IMR-90 (cell line): ENCODE measurements around the gene EMSY. TPM values are rescaled to one million over a fixed set of nuclear protein-coding genes. Genes with fewer than 3 reads are reported as not detected.

Experiments used
- ATAC-seq: fragments of 200-7000 bp; cut with Tn5 transposase; 2 replicates; pipeline ENCODE4 v1.9.1; 2020; ENCODE audit warnings: low read depth, mild to moderate bottlenecking, moderate library complexity
- BruUV-seq: library from RNA; stranded (reverse); fragments of 400-500 nt; replicated peaks from 2 replicates; lab custom pipeline; 2021; lab: Mats Ljungman, UMichigan
- CTCF ChIA-PET: fragments of 300-600 bp; formaldehyde crosslinking; extraction: SDS; loops from one replicate; lab custom pipeline; 2021; ENCODE audit warnings: antibody characterized with exemption; lab: Yijun Ruan, JAX
- POLR2A ChIA-PET: fragments of 300-600 bp; sonication (Branson Sonifier 250); formaldehyde crosslinking; loops from one replicate; lab custom pipeline; 2022; ENCODE audit warnings: antibody characterized with exemption; ENCODE audit not compliant: unreplicated experiment; lab: Charles Lee
- DNase-seq: peaks from one replicate; pipeline ENCODE4 v3.0.0; 2013
- H2AFZ ChIP-seq: replicated peaks from 2 replicates; pipeline ENCODE3; 2013; ENCODE audit warnings: low read length, mild to moderate bottlenecking; ENCODE audit not compliant: poor library complexity
- H2AK5ac ChIP-seq: 2 replicates; pipeline ENCODE4 v1.6.1; 2013; ENCODE audit warnings: low read depth, low read length, inconsistent platforms
- H2AK9ac ChIP-seq: replicated peaks from 2 replicates; pipeline ENCODE3; 2013; ENCODE audit warnings: mild to moderate bottlenecking, low read depth, low read length, moderate library complexity; ENCODE audit not compliant: poor library complexity
- H2BK120ac ChIP-seq: 2 replicates; pipeline ENCODE4 v1.6.1; 2013; ENCODE audit warnings: low read depth, low read length, inconsistent platforms
- H2BK15ac ChIP-seq: 3 replicates; pipeline ENCODE4 v1.6.1; 2013; ENCODE audit warnings: low read depth, low read length, inconsistent platforms
- H2BK20ac ChIP-seq: 2 replicates; pipeline ENCODE4 v1.6.1; 2013; ENCODE audit warnings: low read depth, mild to moderate bottlenecking, inconsistent platforms, low read length, moderate library complexity
- H2BK5ac ChIP-seq: 2 replicates; pipeline ENCODE4 v1.6.1; 2013; ENCODE audit warnings: mild to moderate bottlenecking, low read depth, low read length, inconsistent platforms; ENCODE audit not compliant: poor library complexity, severe bottlenecking
- H3K14ac ChIP-seq: replicated peaks from 2 replicates; pipeline ENCODE4 v1.6.1; 2013; ENCODE audit warnings: low read depth, low read length, inconsistent platforms
- H3K18ac ChIP-seq: 2 replicates; pipeline ENCODE4 v1.6.1; 2013; ENCODE audit warnings: low read depth, low read length, control low read depth
- H3K23ac ChIP-seq: 2 replicates; pipeline ENCODE4 v1.6.1; 2013; ENCODE audit warnings: low read depth, low read length, inconsistent platforms
- H3K27ac ChIP-seq: 2 replicates; pipeline ENCODE4 v1.5.1; 2013; ENCODE audit warnings: mild to moderate bottlenecking, control low read depth, low read length; ENCODE audit not compliant: insufficient read depth
- H3K27me3 ChIP-seq: 2 replicates; pipeline ENCODE4 v1.6.1; 2013; ENCODE audit warnings: low read length; ENCODE audit not compliant: control insufficient read depth, insufficient read depth
- H3K36me3 ChIP-seq: 2 replicates; pipeline ENCODE4 v1.6.1; 2013; ENCODE audit warnings: low read length, mixed read lengths; ENCODE audit not compliant: control insufficient read depth, insufficient read depth
- H3K4ac ChIP-seq: 2 replicates; pipeline ENCODE4 v1.6.1; 2013; ENCODE audit warnings: low read depth, low read length, inconsistent platforms
- H3K4me1 ChIP-seq: 2 replicates; pipeline ENCODE4 v1.6.1; 2013; ENCODE audit warnings: low read length, mixed read lengths; ENCODE audit not compliant: control insufficient read depth, insufficient read depth
- H3K4me2 ChIP-seq: 2 replicates; pipeline ENCODE4 v1.6.1; 2013; ENCODE audit warnings: low read depth, mild to moderate bottlenecking, control low read depth, low read length, moderate library complexity
- H3K4me3 ChIP-seq: 2 replicates; pipeline ENCODE4 v1.5.1; 2013; ENCODE audit warnings: low read depth, mild to moderate bottlenecking, control low read depth, low read length, moderate library complexity; ENCODE audit not compliant: insufficient read depth
- H3K56ac ChIP-seq: 2 replicates; pipeline ENCODE4 v1.6.1; 2013; ENCODE audit warnings: low read length, inconsistent platforms; ENCODE audit not compliant: insufficient read depth; ENCODE audit errors: extremely low read depth
- H3K79me1 ChIP-seq, 2 experiments: 2 replicates each; pipeline ENCODE4 v1.6.1; 2013; ENCODE audit warnings: low read length in 2 of 2, inconsistent platforms in 1 of 2, low read depth in 1 of 2
- H3K9ac ChIP-seq: 2 replicates; pipeline ENCODE4 v1.6.1; 2013; ENCODE audit warnings: low read depth, low read length, control low read depth
- H3K9me1 ChIP-seq: 2 replicates; pipeline ENCODE4 v1.6.1; 2013; ENCODE audit warnings: low read length, inconsistent platforms; ENCODE audit not compliant: insufficient read depth
- H3K9me3 ChIP-seq: 2 replicates; pipeline ENCODE4 v1.6.1; 2013; ENCODE audit warnings: low read length; ENCODE audit not compliant: control insufficient read depth, insufficient read depth
- H4K20me1 ChIP-seq: 2 replicates; pipeline ENCODE4 v1.6.1; 2013; ENCODE audit warnings: low read length, inconsistent platforms; ENCODE audit not compliant: insufficient read depth
- H4K5ac ChIP-seq: 2 replicates; pipeline ENCODE4 v1.6.1; 2013; ENCODE audit warnings: mild to moderate bottlenecking, low read depth, low read length, control low read depth
- H4K8ac ChIP-seq, 2 experiments: 2 replicates each; pipeline ENCODE4 v1.6.1; 2013; ENCODE audit warnings: low read depth in 2 of 2, low read length in 2 of 2, control low read depth in 1 of 2, inconsistent platforms in 1 of 2
- H4K91ac ChIP-seq: 2 replicates; pipeline ENCODE4 v1.6.1; 2013; ENCODE audit warnings: low read depth, low read length, inconsistent platforms; ENCODE audit not compliant: insufficient read depth
- MAFK ChIP-seq: IDR thresholded peaks from 2 replicates; pipeline ENCODE4 v1.6.1; 2012; ENCODE audit warnings: low read depth, low read length, improper control_type of control experiment
- MAZ ChIP-seq: IDR thresholded peaks from 2 replicates; pipeline ENCODE4 v1.6.1; 2012; ENCODE audit warnings: low read depth, mild to moderate bottlenecking, low read length, improper control_type of control experiment, moderate library complexity, borderline replicate concordance
- RAD21 ChIP-seq: IDR thresholded peaks from 2 replicates; pipeline ENCODE4 v1.6.1; 2012; ENCODE audit warnings: low read length, improper control_type of control experiment
- WGBS, 2 experiments: methylation state at CpG; one replicate each; pipeline versions ENCODE4 v1.1.5 to v1.1.7; 2013; ENCODE audit warnings: missing lambda C conversion rate in 2 of 2; ENCODE audit not compliant: insufficient read length in 1 of 2; ENCODE audit errors: extremely low coverage in 2 of 2; 5-methylcytosine and 5-hydroxymethylcytosine counted together
- dilution Hi-C: fragments of 300-500 bp; cut with HindIII; formaldehyde crosslinking; loops from one replicate; pipeline ENCODE4 v1.14.3; 2018; ENCODE audit warnings: low sequenced_read_pairs; ENCODE audit not compliant: unreplicated experiment
- in situ Hi-C: fragments of 300-500 bp; cut with MboI; formaldehyde crosslinking; loops from 3 replicates; pipeline ENCODE4 v1.14.3; 2019; ENCODE audit warnings: low sequenced_read_pairs, inconsistent platforms, mixed read lengths
- intact Hi-C: fragments of 100-400 bp; cut with micrococcal nuclease; formaldehyde crosslinking; loops from 2 replicates; pipeline ENCODE4 v1.10.0; 2022
- polyA plus RNA-seq, 3 experiments: library from polyadenylated mRNA; depleted of rRNA; stranded (reverse); fragments of >200 nt; gene quantifications; 2 replicates each; pipeline ENCODE4 v1.2.3, GENCODE V29; 2012; ENCODE audit warnings: low replicate concordance in 1 of 3
- total RNA-seq: library from RNA; depleted of rRNA; stranded (reverse); fragments of >200 nt; gene quantifications from 2 replicates; pipeline ENCODE4 v1.2.3, GENCODE V29; 2012

EMSY gene
- total and polyA plus RNA-seq, 2 of the 4 experiments (the other 2 are of a cell fraction) = 14.1 to 22.0 TPM

- Histone ChIP-seq H3K56ac (no peak overlapping the region), H4K91ac (no peak overlapping the region), H3K4me3 (no peak overlapping the region), H3K9me3 (no peaks in the 10 kb centered on the region), H3K4ac (no peak overlapping the region), H2BK20ac (no peak overlapping the region), H3K4me1 (no peaks in the 10 kb centered on the region), H2AK5ac (no peak overlapping the region), H2BK120ac (no peak overlapping the region), H3K23ac (no peak overlapping the region), H3K27ac (no peak overlapping the region), H3K9me1 (peaks cover 5% of the 10 kb centered on the region), H2AFZ (no peak overlapping the region), H4K20me1 (no peaks in the 10 kb centered on the region), H3K14ac (no peak overlapping the region; the same call in 1 of the 2 replicates), H3K79me1 (no peaks in the 10 kb centered on the region; a peak in 1 of 4 replicates), H4K8ac (no peak overlapping the region), H2BK15ac (no peak overlapping the region), H3K9ac (no peak overlapping the region), H2BK5ac (no peak overlapping the region), H4K5ac (no peak overlapping the region), H3K27me3 (no peaks in the 10 kb centered on the region), H3K4me2 (no peak overlapping the region), H3K36me3 (peaks cover 2% of the 10 kb centered on the region; the same call in 1 of the 2 replicates), H3K18ac (no peak overlapping the region), H2AK9ac (no peak overlapping the region)
- POLR2A ChIA-PET = no interaction called here
- WGBS, 2 experiments = 100% methylated on average over 2 of the region's 6 CpGs; no CpG with 5 or more reads in 1 of the 2 experiments
- in situ Hi-C loops (no loop called here), intact Hi-C loops (no loop called here), dilution Hi-C loops (no loop called here)
- CTCF ChIA-PET = no interaction called here
- no peak for DNase-seq
- TF ChIP-seq MAZ = no peak
- no peak for TF ChIP-seq MAFK
- TF ChIP-seq RAD21 = no peak
- ATAC-seq = no peak
- BruUV-seq = no TSS peak
Measured at GRCh38 chr11:76554767-76555166, 109.9 kb downstream of the EMSY start.
